ENCODE results near the gene MGAT5B. TPM values are rescaled to one million over a fixed set of nuclear protein-coding genes. Genes with fewer than 3 reads are reported as not detected.

The MGAT5B gene
- total and polyA plus RNA-seq, 5 donors: 0.05 to 0.12 TPM; not detected in 3

- no peaks in the 10 kb centered on the region for H3K27me3 ChIP-seq (ENCODE audit: control insufficient read depth, insufficient read depth)
- H3K4me1 ChIP-seq (ENCODE audit: control insufficient read depth, insufficient read depth, low read length): peaks cover 2% of the 10 kb centered on the region
- WGBS: 2% methylated on average over 84 of the region's 84 CpGs
- no peak for DNase-seq
- no peak overlapping the region for H3K27ac ChIP-seq (ENCODE audit: low read length)
- peak overlapping the region; percentile 56 for H3K4me3 ChIP-seq (ENCODE audit: low read length)
- ATAC-seq: no peak
- intact Hi-C loops (cut with DNase I): loop anchor here (2.0 to 10.0 kb wide), 6 partner anchors 183 to 386 kb away; no protein-coding TSS in a partner anchor
- no peaks in the 10 kb centered on the region for H3K9me3 ChIP-seq (ENCODE audit: control insufficient read depth, low read length)
These were observed 678 bp downstream of the MGAT5B start for GRCh38 chr17:76868669-76869495.

GRCh38 chr17:76869496-76870376 is 1.5 kb downstream of the MGAT5B start:
- H3K4me3 ChIP-seq (ENCODE audit: low read length): no peak overlapping the region
- no peak for ATAC-seq
- 3% methylated on average over 80 of the region's 80 CpGs for WGBS
- H3K27me3 ChIP-seq (ENCODE audit: control insufficient read depth, insufficient read depth): no peaks in the 10 kb centered on the region
- DNase-seq: no peak
- intact Hi-C loops (cut with DNase I): loop anchor here (2.0 to 10.0 kb wide), 6 partner anchors 183 to 385 kb away; no protein-coding TSS in a partner anchor
- H3K4me1 ChIP-seq (ENCODE audit: control insufficient read depth, insufficient read depth, low read length): peaks cover 2% of the 10 kb centered on the region
- no peaks in the 10 kb centered on the region for H3K9me3 ChIP-seq (ENCODE audit: control insufficient read depth, low read length)
- H3K27ac ChIP-seq (ENCODE audit: low read length): no peak overlapping the region

- Histone ChIP-seq H3K27ac (ENCODE audit: low read length) (no peak overlapping the region), H3K4me1 (ENCODE audit: control insufficient read depth, insufficient read depth, low read length) (peaks cover 2% of the 10 kb centered on the region), H3K9me3 (ENCODE audit: control insufficient read depth, low read length) (no peaks in the 10 kb centered on the region), H3K4me3 (ENCODE audit: low read length) (no peak overlapping the region), H3K27me3 (ENCODE audit: control insufficient read depth, insufficient read depth) (no peaks in the 10 kb centered on the region)
- no peak for ATAC-seq
- 10% methylated on average over 16 of the region's 16 CpGs for WGBS
- DNase-seq: no peak
- intact Hi-C loops (cut with DNase I): no loop called here
These were observed 2.1 kb downstream of the MGAT5B start for GRCh38 chr17:76870377-76870714.

- Histone ChIP-seq H3K4me1 (ENCODE audit: control insufficient read depth, insufficient read depth, low read length) (peaks cover 2% of the 10 kb centered on the region), H3K9me3 (ENCODE audit: control insufficient read depth, low read length) (no peaks in the 10 kb centered on the region), H3K27ac (ENCODE audit: low read length) (no peak overlapping the region), H3K4me3 (ENCODE audit: low read length) (no peak overlapping the region), H3K27me3 (ENCODE audit: control insufficient read depth, insufficient read depth) (no peaks in the 10 kb centered on the region)
- ATAC-seq: no peak
- WGBS: 86% methylated on average over 4 of the region's 4 CpGs
- no peak for DNase-seq
- intact Hi-C loops (cut with DNase I): no loop called here
These were observed 3.5 kb downstream of the MGAT5B start for GRCh38 chr17:76871668-76872067.

GRCh38 chr17:76872221-76872873 is 4.1 kb downstream of the MGAT5B start:
- 65% methylated on average over 14 of the region's 14 CpGs for WGBS
- Histone ChIP-seq H3K4me3 (ENCODE audit: low read length) (no peak overlapping the region), H3K27ac (ENCODE audit: low read length) (no peak overlapping the region), H3K27me3 (ENCODE audit: control insufficient read depth, insufficient read depth) (no peaks in the 10 kb centered on the region), H3K4me1 (ENCODE audit: control insufficient read depth, insufficient read depth, low read length) (peaks cover 2% of the 10 kb centered on the region), H3K9me3 (ENCODE audit: control insufficient read depth, low read length) (no peaks in the 10 kb centered on the region)
- DNase-seq: no peak
- intact Hi-C loops (cut with DNase I): no loop called here
- ATAC-seq: no peak

GRCh38 chr17:76872874-76873221 is 4.6 kb downstream of the MGAT5B start:
- 77% methylated on average over 9 of the region's 9 CpGs for WGBS
- intact Hi-C loops (cut with DNase I): no loop called here
- Histone ChIP-seq H3K4me3 (ENCODE audit: low read length) (no peak overlapping the region), H3K9me3 (ENCODE audit: control insufficient read depth, low read length) (no peaks in the 10 kb centered on the region), H3K4me1 (ENCODE audit: control insufficient read depth, insufficient read depth, low read length) (peaks cover 2% of the 10 kb centered on the region), H3K27ac (ENCODE audit: low read length) (no peak overlapping the region), H3K27me3 (ENCODE audit: control insufficient read depth, insufficient read depth) (no peaks in the 10 kb centered on the region)
- DNase-seq (no peak), ATAC-seq (no peak)

- Histone ChIP-seq H3K27me3 (ENCODE audit: control insufficient read depth, insufficient read depth) (no peaks in the 10 kb centered on the region), H3K27ac (ENCODE audit: low read length) (no peak overlapping the region), H3K4me3 (ENCODE audit: low read length) (no peak overlapping the region), H3K9me3 (ENCODE audit: control insufficient read depth, low read length) (no peaks in the 10 kb centered on the region), H3K4me1 (ENCODE audit: control insufficient read depth, insufficient read depth, low read length) (peaks cover 2% of the 10 kb centered on the region)
- DNase-seq: no peak
- intact Hi-C loops (cut with DNase I): no loop called here
- no peak for ATAC-seq
- 72% methylated on average over 4 of the region's 4 CpGs for WGBS
These were observed 5.7 kb downstream of the MGAT5B start for GRCh38 chr17:76873856-76874255.

- H3K4me1 ChIP-seq (ENCODE audit: control insufficient read depth, insufficient read depth, low read length): no peaks in the 10 kb centered on the region
- ATAC-seq (no peak), DNase-seq (no peak)
- intact Hi-C loops (cut with DNase I): no loop called here
- no peaks in the 10 kb centered on the region for H3K27me3 ChIP-seq (ENCODE audit: control insufficient read depth, insufficient read depth)
- no peak overlapping the region for H3K27ac ChIP-seq (ENCODE audit: low read length)
- no peaks in the 10 kb centered on the region for H3K9me3 ChIP-seq (ENCODE audit: control insufficient read depth, low read length)
- no peak overlapping the region for H3K4me3 ChIP-seq (ENCODE audit: low read length)
- 74% methylated on average over 9 of the region's 9 CpGs for WGBS
These were observed 9.2 kb downstream of the MGAT5B start for GRCh38 chr17:76877437-76877836.

GRCh38 chr17:76878568-76878967 is 10.4 kb downstream of the MGAT5B start:
- Histone ChIP-seq H3K9me3 (ENCODE audit: control insufficient read depth, low read length) (no peaks in the 10 kb centered on the region), H3K4me3 (ENCODE audit: low read length) (no peak overlapping the region), H3K27me3 (ENCODE audit: control insufficient read depth, insufficient read depth) (no peaks in the 10 kb centered on the region), H3K4me1 (ENCODE audit: control insufficient read depth, insufficient read depth, low read length) (no peaks in the 10 kb centered on the region), H3K27ac (ENCODE audit: low read length) (no peak overlapping the region)
- intact Hi-C loops (cut with DNase I): no loop called here
- no peak for ATAC-seq
- 76% methylated on average over 6 of the region's 6 CpGs for WGBS
- no peak for DNase-seq

- Histone ChIP-seq H3K4me1 (ENCODE audit: control insufficient read depth, insufficient read depth, low read length) (no peaks in the 10 kb centered on the region), H3K27ac (ENCODE audit: low read length) (no peak overlapping the region), H3K4me3 (ENCODE audit: low read length) (no peak overlapping the region), H3K27me3 (ENCODE audit: control insufficient read depth, insufficient read depth) (no peaks in the 10 kb centered on the region), H3K9me3 (ENCODE audit: control insufficient read depth, low read length) (no peaks in the 10 kb centered on the region)
- WGBS: 86% methylated on average over 14 of the region's 14 CpGs
- intact Hi-C loops (cut with DNase I): no loop called here
- no peak for DNase-seq
- no peak for ATAC-seq
These were observed 11.1 kb downstream of the MGAT5B start for GRCh38 chr17:76879254-76879653.

- 59% methylated on average over 10 of the region's 10 CpGs for WGBS
- H3K4me1 ChIP-seq (ENCODE audit: control insufficient read depth, insufficient read depth, low read length): no peaks in the 10 kb centered on the region
- ATAC-seq (no peak), DNase-seq (no peak)
- no peak overlapping the region for H3K4me3 ChIP-seq (ENCODE audit: low read length)
- intact Hi-C loops (cut with DNase I): no loop called here
- no peak overlapping the region for H3K27ac ChIP-seq (ENCODE audit: low read length)
- no peaks in the 10 kb centered on the region for H3K27me3 ChIP-seq (ENCODE audit: control insufficient read depth, insufficient read depth)
- H3K9me3 ChIP-seq (ENCODE audit: control insufficient read depth, low read length): no peaks in the 10 kb centered on the region
These were observed 11.5 kb downstream of the MGAT5B start for GRCh38 chr17:76879691-76880090.
